SH-SY5Y (cell line): ENCODE data around the gene COL24A1.

ENCODE experiments used
- GATA2 ChIP-seq: IDR thresholded peaks from 2 replicates; pipeline ENCODE4 v1.6.1; 2011; ENCODE audit warnings: mild to moderate bottlenecking, low read depth, low read length
- GATA3 ChIP-seq: IDR thresholded peaks from 2 replicates; pipeline ENCODE4 v1.6.1; 2011; ENCODE audit warnings: low read depth, mild to moderate bottlenecking, low read length, moderate library complexity

DNA sequence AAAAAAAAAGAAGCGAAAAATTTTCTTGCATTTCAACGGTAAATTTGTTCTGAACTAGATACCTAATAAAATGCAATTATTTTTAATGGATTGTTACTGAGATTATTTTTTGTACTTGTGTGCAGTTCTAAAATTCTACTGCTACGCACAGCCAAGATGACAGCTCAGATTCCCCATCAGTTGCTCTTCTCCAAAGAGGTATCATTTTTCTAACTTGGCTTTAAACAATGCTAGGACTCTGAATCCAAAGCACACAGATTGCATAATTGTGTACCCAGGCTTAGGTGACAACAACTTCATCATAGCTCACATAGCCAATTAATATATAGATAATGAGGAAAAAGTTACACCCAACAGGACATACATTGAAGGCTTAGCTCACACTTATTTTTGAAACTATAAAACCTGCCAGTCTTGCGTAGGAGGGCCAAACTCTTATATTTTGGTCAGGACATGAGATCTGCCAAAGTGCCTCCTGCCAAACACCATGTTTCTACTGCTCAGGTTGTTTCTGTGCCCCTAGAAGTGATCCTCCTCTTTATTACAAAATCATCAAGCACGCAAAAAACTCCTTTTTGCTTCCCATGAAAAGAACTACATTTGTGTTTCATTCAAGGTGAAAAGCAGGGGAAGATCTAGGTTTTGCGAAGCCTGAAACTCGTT, 437.8 kb downstream of the COL24A1 start:
- TF ChIP-seq GATA2 = no peak
- no peak for TF ChIP-seq GATA3
